Duodenal mucosa (tissue), 2 donors: ENCODE results near the gene ZNF750.

ENCODE experiments used
- H3K27ac ChIP-seq: one replicate; pipeline ENCODE4 v1.7.0; 2013; ENCODE audit warnings: low read depth, low read length
- H3K27me3 ChIP-seq, 2 donors: one replicate each; pipeline ENCODE4 v1.7.0; 2013; ENCODE audit warnings: low read length in 2 of 2, control low read depth in 1 of 2; ENCODE audit not compliant: insufficient read depth in 2 of 2, control insufficient read depth in 1 of 2
- H3K36me3 ChIP-seq, 2 donors: one replicate each; pipeline ENCODE4 v1.7.0; 2013; ENCODE audit warnings: low read length in 2 of 2, control low read depth in 1 of 2; ENCODE audit not compliant: insufficient read depth in 2 of 2, control insufficient read depth in 1 of 2
- H3K4me1 ChIP-seq, 2 donors: one replicate each; pipeline ENCODE4 v1.7.0; 2013; ENCODE audit warnings: low read length in 2 of 2, control low read depth in 1 of 2; ENCODE audit not compliant: insufficient read depth in 2 of 2, control insufficient read depth in 1 of 2
- H3K4me3 ChIP-seq, 2 donors: one replicate each; pipeline ENCODE4 v1.7.0; 2013; ENCODE audit warnings: low read length in 2 of 2, low read depth in 1 of 2
- H3K9ac ChIP-seq, 2 donors: one replicate each; pipeline ENCODE4 v1.7.0; 2013; ENCODE audit warnings: low read length in 2 of 2, low read depth in 1 of 2
- H3K9me3 ChIP-seq, 2 donors: one replicate each; pipeline ENCODE4 v1.7.0; 2013; ENCODE audit warnings: low read length in 2 of 2, control low read depth in 1 of 2; ENCODE audit not compliant: control insufficient read depth in 1 of 2

The ZNF750 gene

GRCh38 chr17:82794781-82795482 lies 44.9 kb downstream of the ZNF750 start:
- H3K27me3 ChIP-seq, result no peaks in the 10 kb centered on the region
- H3K36me3 ChIP-seq, result peaks cover 0 to 13% of the 10 kb centered on the region in 2 donors
- H3K9ac ChIP-seq, result no peak overlapping the region
- no peaks in the 10 kb centered on the region for H3K4me1 ChIP-seq
- H3K9me3 ChIP-seq, result no peaks in the 10 kb centered on the region
- peak overlapping the region; percentile 42 for H3K27ac ChIP-seq
- no peak overlapping the region for H3K4me3 ChIP-seq

DNA sequence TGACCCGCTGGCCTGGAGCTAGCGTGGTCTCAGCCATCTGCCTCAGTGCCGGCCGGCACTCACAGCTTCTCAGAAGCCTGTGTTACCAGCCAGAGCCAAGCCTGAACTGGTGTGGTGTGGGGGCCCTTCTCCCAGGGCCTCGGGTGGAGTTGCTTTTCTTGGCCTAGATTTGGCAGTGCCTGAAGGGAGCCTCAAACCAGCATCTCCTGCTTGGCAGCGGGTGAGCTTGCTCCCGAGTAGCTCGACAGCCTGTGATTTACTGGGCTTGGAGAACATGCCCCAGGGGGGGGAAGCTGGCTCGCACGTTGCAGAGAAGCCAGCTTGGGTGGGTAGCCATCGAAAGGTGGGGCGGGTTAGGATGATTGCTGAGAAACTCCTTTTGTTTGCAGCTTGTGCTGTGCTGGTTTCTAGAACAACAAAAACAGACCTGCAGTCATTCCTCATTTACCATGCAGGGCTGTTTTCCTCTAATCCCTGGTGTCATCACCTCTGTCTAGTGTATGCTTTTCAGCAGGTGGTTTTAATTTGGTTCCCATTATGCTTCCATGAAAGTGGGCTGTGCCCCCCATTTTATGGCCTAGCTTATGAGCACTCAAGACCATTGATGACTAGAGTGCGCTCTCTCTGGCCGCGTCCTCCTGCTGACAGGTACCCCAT lies 45.7 kb downstream of the ZNF750 start:
- Histone ChIP-seq H3K27me3 (no peaks in the 10 kb centered on the region), H3K27ac (no peak overlapping the region), H3K9me3 (no peaks in the 10 kb centered on the region), H3K4me3 (no peak overlapping the region), H3K9ac (no peak overlapping the region), H3K36me3 (peaks cover 0 to 13% of the 10 kb centered on the region in 2 donors), H3K4me1 (no peaks in the 10 kb centered on the region)

DNA sequence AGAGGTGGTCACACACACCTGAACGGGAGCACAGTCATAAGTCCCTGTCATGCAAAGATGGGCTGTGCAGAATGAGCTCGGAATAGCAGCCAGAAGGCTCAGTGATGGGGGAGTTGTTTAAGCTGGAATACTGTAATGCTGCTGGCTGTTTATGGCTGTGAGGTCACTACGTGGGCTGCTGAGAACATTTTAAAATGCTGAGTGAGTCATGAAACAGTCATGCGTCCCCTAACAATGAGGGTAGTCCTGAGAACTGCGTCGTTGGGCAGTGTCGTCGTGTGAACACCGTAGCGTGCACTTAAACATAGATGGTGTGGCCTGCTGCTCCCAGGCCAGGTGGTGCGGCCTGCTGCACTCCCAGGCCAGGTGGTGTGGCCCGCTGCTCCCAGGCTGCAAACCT lies 48.3 kb downstream of the ZNF750 start:
- Histone ChIP-seq H3K4me3 (no peak overlapping the region), H3K9ac (no peak overlapping the region), H3K4me1 (peaks cover 0 to 4% of the 10 kb centered on the region in 2 donors), H3K27ac (no peak overlapping the region), H3K36me3 (peaks cover 0 to 8% of the 10 kb centered on the region in 2 donors), H3K27me3 (no peaks in the 10 kb centered on the region), H3K9me3 (no peaks in the 10 kb centered on the region)

DNA sequence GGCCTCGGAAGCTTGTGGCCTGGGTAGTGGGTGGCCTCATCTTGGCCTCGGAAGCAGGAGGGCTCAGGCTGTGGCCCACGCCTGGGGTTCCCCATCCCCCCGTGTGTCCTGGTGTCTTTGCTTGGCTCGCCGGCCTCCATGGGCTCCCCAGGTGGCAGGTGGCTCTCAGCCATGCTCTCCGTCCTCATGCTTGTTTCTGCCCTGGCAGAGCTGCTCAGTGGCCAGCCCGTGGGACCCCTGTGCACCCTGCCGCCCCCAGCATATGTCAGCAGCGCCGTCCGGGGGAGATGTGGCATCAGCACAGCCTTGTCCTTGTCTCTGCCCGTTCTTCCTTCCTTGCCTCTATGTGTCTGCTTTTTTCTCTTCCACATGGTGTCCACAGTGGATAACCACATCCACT lies 49.4 kb downstream of the ZNF750 start:
- Histone ChIP-seq H3K9me3 (no peaks in the 10 kb centered on the region), H3K27ac (no peak overlapping the region), H3K9ac (no peak overlapping the region)

DNA sequence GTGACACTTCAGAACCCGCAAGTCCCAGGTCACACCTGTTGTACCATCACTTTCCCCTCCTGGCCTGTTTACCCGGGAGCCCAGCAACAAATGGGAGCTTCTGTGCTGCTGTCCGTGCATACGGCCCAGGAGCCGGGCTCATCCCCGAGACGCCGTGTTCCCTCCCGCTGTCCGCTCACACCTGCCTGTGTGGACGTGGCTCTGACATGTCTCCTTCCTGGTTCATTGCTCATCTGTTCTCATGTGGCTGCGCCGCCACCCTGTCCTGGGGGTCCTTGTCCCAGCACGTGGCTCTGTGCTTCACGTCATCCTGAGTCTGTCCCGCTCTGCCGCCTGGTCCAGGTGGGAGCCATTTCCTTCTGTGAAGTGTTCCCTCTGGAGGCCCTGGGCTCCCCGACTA lies 50.0 kb downstream of the ZNF750 start:
- no peaks in the 10 kb centered on the region for H3K27me3 ChIP-seq
- H3K4me3 ChIP-seq, result no peak overlapping the region
- H3K36me3 ChIP-seq, result peaks cover 0 to 4% of the 10 kb centered on the region in 2 donors
- no peak overlapping the region for H3K27ac ChIP-seq
- H3K4me1 ChIP-seq, result peaks cover 0 to 4% of the 10 kb centered on the region in 2 donors
- no peak overlapping the region for H3K9ac ChIP-seq
- H3K9me3 ChIP-seq, result no peaks in the 10 kb centered on the region

More for the DNA sequence above, 49.4 kb downstream of the ZNF750 start:
- Histone ChIP-seq H3K4me1 (peaks cover 0 to 4% of the 10 kb centered on the region in 2 donors), H3K4me3 (no peak overlapping the region), H3K27me3 (no peaks in the 10 kb centered on the region), H3K36me3 (peaks cover 0 to 6% of the 10 kb centered on the region in 2 donors)

DNA sequence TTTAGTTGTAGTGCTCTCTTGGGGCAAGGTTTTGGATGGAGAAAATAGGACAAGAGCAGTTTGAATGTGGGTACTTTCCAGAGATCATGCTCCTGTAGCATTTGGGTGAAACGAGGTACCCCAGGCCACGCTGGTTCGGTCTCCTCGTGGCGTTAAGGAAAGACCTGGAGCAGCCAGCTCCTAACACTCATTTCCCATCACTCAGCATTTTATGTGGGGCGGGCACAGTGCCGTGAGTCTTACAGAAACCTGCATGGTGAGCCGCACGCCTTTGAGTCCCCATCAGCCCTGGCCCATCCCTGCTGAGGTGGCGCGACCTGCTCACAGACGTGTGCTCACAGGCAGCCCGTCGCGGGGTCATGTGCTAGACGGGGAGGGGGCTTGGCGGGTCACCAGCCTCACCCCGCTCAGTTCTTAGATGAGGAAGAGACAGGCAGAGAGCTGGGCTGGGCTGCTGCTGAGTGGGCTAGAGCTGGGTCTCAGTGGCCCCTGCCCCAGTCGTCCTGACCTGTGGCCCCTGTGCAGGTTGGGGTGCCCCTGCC lies 50.7 kb downstream of the ZNF750 start:
- Histone ChIP-seq H3K4me1 (peaks cover 0 to 4% of the 10 kb centered on the region in 2 donors), H3K4me3 (no peak overlapping the region), H3K9ac (no peak overlapping the region), H3K27me3 (no peaks in the 10 kb centered on the region), H3K27ac (no peak overlapping the region), H3K9me3 (no peaks in the 10 kb centered on the region), H3K36me3 (peaks cover 0 to 11% of the 10 kb centered on the region in 2 donors)

GRCh38 chr17:82788206-82789001 lies 51.4 kb downstream of the ZNF750 start:
- Histone ChIP-seq H3K36me3 (peaks cover 1 to 17% of the 10 kb centered on the region in 2 donors), H3K27me3 (no peaks in the 10 kb centered on the region), H3K27ac (no peak overlapping the region), H3K4me1 (peaks cover 0 to 4% of the 10 kb centered on the region in 2 donors), H3K4me3 (no peak overlapping the region), H3K9ac (no peak overlapping the region), H3K9me3 (no peaks in the 10 kb centered on the region)

GRCh38 chr17:82787081-82787848 lies 52.6 kb downstream of the ZNF750 start:
- H3K4me1 ChIP-seq, result peaks cover 0 to 4% of the 10 kb centered on the region in 2 donors
- no peak overlapping the region for H3K9ac ChIP-seq
- no peak overlapping the region for H3K4me3 ChIP-seq
- no peaks in the 10 kb centered on the region for H3K9me3 ChIP-seq
- H3K27me3 ChIP-seq, result no peaks in the 10 kb centered on the region
- peaks cover 3 to 26% of the 10 kb centered on the region in 2 donors for H3K36me3 ChIP-seq
- no peak overlapping the region for H3K27ac ChIP-seq

DNA sequence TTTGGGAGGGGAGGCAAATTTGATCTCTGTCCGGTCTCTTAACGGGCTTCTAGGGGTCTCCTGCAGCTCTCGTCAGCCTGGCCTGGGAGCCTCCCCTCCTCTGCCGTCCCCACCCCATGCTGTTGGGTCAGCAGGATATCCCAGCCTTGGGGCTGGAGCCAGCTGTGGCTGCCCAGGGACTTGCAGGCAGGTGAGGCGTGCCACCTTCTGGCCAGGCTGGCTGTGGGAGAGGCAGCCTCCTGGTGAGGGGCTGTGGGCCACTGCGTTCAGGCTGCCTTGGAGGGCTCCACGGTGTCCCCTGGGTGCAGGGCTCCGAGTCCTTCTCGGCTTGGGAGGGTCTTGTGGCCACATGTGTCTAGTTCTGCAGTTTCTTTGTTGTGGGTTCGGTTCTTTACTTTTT lies 53.4 kb downstream of the ZNF750 start:
- H3K9me3 ChIP-seq, result no peaks in the 10 kb centered on the region
- peaks cover 3 to 26% of the 10 kb centered on the region in 2 donors for H3K36me3 ChIP-seq
- H3K4me1 ChIP-seq, result peaks cover 0 to 9% of the 10 kb centered on the region in 2 donors
- H3K4me3 ChIP-seq, result no peak overlapping the region
- no peaks in the 10 kb centered on the region for H3K27me3 ChIP-seq
- H3K9ac ChIP-seq, result no peak overlapping the region
- no peak overlapping the region for H3K27ac ChIP-seq
